CD4-positive, alpha-beta memory T cell (primary cell): ENCODE measurements around the gene HOTAIR. TPM values are rescaled to one million over a fixed set of nuclear protein-coding genes. Genes with fewer than 3 reads are reported as not detected.

Source experiments
- CTCF ChIA-PET: fragments of 350-600 bp; sonication (Branson Sonifier 250); formaldehyde crosslinking; loops from one replicate; lab custom pipeline; 2021; ENCODE audit warnings: inconsistent platforms; ENCODE audit not compliant: partially characterized antibody; lab: Charles Lee
- POLR2A ChIA-PET: fragments of 350-600 bp; sonication (Branson Sonifier 250); formaldehyde crosslinking; loops from one replicate; lab custom pipeline; 2021; ENCODE audit not compliant: partially characterized antibody; lab: Charles Lee
- DNase-seq, 5 donors: peaks; one replicate each; pipeline versions ENCODE4 v3.0.0 to v3.0.0-alpha.2; 2020 to 2022; ENCODE audit warnings: mixed read lengths in 1 of 5
- H3K27ac ChIP-seq: one replicate; pipeline ENCODE4 v1.7.0; 2013; ENCODE audit warnings: low read depth, low read length
- H3K27me3 ChIP-seq: 2 replicates; pipeline ENCODE4 v1.7.0; 2013; ENCODE audit warnings: mild to moderate bottlenecking, low read length, moderate library complexity; ENCODE audit not compliant: insufficient read depth
- H3K36me3 ChIP-seq: 2 replicates; pipeline ENCODE4 v1.7.0; 2013; ENCODE audit warnings: mild to moderate bottlenecking, low read length, moderate library complexity; ENCODE audit not compliant: insufficient read depth
- H3K4me1 ChIP-seq: 2 replicates; pipeline ENCODE4 v1.7.0; 2013; ENCODE audit warnings: mild to moderate bottlenecking, low read length, moderate library complexity; ENCODE audit not compliant: insufficient read depth
- H3K4me3 ChIP-seq, 2 donors: one replicate each; pipeline ENCODE4 v1.7.0; 2013; ENCODE audit warnings: low read length in 2 of 2, mild to moderate bottlenecking in 1 of 2
- H3K9me3 ChIP-seq, 2 donors: one replicate each; pipeline ENCODE4 v1.7.0; 2013; ENCODE audit warnings: low read length in 2 of 2, control low read depth in 1 of 2; ENCODE audit not compliant: control insufficient read depth in 1 of 2
- H3K27ac Mint-ChIP-seq, 7 donors: one replicate each; pipeline ENCODE4 v1.8.0; 2020 to 2021; ENCODE audit warnings: mixed read lengths in 7 of 7, mild to moderate bottlenecking in 6 of 7, inconsistent platforms in 3 of 7, moderate library complexity in 3 of 7
- H3K27me3 Mint-ChIP-seq, 2 donors: one replicate each; pipeline ENCODE4 v1.8.0; 2020 to 2021; ENCODE audit warnings: mixed read lengths in 2 of 2
- H3K36me3 Mint-ChIP-seq, 2 donors: one replicate each; pipeline ENCODE4 v1.8.0; 2020 to 2021; ENCODE audit warnings: mixed read lengths in 2 of 2, inconsistent platforms in 1 of 2, mild to moderate bottlenecking in 1 of 2
- H3K4me1 Mint-ChIP-seq, 4 donors: one replicate each; pipeline ENCODE4 v1.8.0; 2020 to 2021; ENCODE audit warnings: mixed read lengths in 4 of 4, mild to moderate bottlenecking in 1 of 4
- H3K4me3 Mint-ChIP-seq, 8 donors: one replicate each; pipeline ENCODE4 v1.8.0; 2020 to 2021; ENCODE audit warnings: mixed read lengths in 8 of 8, mild to moderate bottlenecking in 7 of 8, moderate library complexity in 6 of 8, inconsistent platforms in 3 of 8
- H3K9me3 Mint-ChIP-seq, 8 donors: one replicate each; pipeline ENCODE4 v1.8.0; 2020 to 2021; ENCODE audit warnings: mixed read lengths in 8 of 8, mild to moderate bottlenecking in 5 of 8, inconsistent platforms in 3 of 8, moderate library complexity in 1 of 8
- intact Hi-C: fragments of 100-400 bp; cut with micrococcal nuclease; formaldehyde crosslinking; loops from one replicate; pipeline ENCODE4 v1.15.1; 2023
- polyA plus RNA-seq, 2 donors: library from polyadenylated mRNA; unstranded; fragments of 300-500 nt; fragmentation: Illumina TruSeq; gene quantifications; one replicate each; pipeline ENCODE4 v1.2.3, GENCODE V29; 2021
- total RNA-seq, 2 experiments: library from RNA; stranded (reverse); gene quantifications; one replicate each; pipeline ENCODE4 v1.2.3, GENCODE V29; 2021

Gene HOTAIR
- total and polyA plus RNA-seq, 4 experiments from 2014 or later = not detected

DNA sequence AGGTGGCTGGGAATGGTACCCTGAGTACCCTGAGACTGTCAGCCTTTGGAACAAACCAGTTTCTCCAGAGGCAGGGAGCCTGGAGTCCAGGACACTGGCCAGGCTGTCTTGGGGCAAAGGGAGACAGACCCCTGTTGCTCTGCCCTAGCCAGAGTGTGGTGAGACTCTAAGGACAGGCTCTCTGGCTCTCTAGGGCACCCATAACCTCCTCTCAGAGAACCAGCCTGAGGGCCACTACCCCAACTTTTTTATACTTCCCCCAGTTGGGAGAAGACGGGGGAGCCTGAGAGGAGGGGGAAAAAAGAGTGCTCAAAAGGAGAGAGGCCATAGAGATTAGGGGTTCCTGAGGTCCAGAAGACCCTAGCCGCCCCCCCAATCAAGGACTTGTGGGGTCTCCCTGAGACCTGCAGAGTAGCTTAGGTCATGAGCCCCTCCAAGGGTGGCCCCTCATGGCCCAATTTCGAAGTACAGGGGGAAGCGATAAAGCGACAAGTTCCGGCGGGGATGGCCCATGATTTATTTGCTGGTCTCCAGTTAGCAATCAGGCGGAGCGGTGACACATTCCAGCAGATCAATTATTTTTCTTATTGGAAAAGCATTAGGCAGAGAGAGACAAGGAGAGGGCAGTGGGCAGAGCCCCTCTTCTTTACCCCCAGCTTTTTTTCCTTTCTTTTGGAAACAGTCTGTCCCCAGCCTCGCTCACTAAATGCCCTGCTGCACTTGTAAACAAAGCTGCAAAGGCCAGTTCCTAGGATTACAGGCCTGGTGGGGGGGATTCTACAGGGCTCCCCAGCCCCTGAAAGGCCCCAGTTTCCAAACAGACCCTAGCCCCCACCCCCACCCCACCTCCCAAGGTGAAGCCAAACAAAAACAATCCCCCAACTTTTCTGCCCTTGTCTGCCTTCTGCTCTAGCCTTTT lies 35.6 kb upstream of the HOTAIR start:
- Histone ChIP-seq H3K36me3 (no peaks in the 10 kb centered on the region), H3K27me3 (peaks cover 77% of the 10 kb centered on the region), H3K4me1 (peaks cover 30% of the 10 kb centered on the region), H3K27ac (no peak overlapping the region), H3K4me3 (no peak overlapping the region), H3K9me3 (no peaks in the 10 kb centered on the region)
- no peak for DNase-seq
- ChIA-PET CTCF (interaction anchor here (1.3 to 6.9 kb wide), 2 partner anchors 190 to 197 kb away, joined by 3 to 93 read pairs; no protein-coding TSS in a partner anchor), POLR2A (interaction anchor here (1.7 kb wide), 1 partner anchor 10 kb away, joined by 6 read pairs; the partner anchor contains the start of gene HOXC9)
- Mint-ChIP-seq H3K27me3 (peaks cover 65 to 83% of the 10 kb centered on the region in 2 donors), H3K36me3 (no peaks in the 10 kb centered on the region), H3K4me3 (peak overlapping the region in 5 of 8 donors; percentile 18 to 89 (median 22)), H3K9me3 (peaks cover 0 to 3% (median 0%) of the 10 kb centered on the region in 8 donors), H3K27ac (peak overlapping the region in 2 of 7 donors; percentile 78), H3K4me1 (peaks cover 16 to 63% (median 36%) of the 10 kb centered on the region in 4 donors)
- intact Hi-C loops = no loop called here

DNA sequence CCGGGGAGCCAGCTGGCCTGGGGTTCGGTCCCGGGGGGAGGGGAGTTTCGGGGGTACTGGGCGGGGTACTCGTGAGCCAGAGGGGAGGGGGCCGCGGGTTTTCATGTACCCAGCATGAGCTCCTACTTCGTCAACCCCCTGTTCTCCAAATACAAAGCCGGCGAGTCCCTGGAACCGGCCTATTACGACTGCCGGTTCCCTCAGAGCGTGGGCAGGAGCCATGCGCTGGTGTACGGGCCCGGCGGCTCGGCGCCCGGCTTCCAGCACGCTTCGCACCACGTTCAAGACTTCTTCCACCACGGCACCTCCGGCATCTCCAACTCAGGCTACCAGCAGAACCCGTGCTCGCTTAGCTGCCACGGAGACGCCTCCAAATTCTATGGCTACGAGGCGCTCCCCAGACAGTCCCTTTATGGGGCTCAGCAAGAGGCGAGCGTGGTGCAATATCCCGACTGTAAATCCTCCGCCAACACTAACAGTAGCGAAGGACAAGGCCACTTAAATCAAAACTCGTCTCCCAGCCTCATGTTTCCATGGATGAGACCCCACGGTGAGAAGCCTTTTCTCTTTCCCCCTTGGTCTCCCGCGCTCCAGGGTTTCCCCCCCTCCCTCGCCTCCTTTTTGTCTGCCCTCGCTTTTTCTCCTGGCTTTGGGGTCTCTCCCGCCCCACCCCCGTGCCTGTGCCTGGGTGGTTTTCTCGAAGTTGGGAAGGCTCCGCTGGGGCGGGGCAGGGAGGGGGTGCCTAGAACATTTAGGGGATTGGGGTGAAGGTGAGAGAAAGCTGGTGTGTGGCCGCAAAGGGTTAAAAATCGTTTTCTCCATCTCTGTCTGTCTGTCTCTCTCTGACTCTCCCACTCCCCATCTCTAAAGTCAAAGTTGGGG lies 34.7 kb upstream of the HOTAIR start:
- Histone ChIP-seq H3K4me1 (peaks cover 23% of the 10 kb centered on the region), H3K4me3 (no peak overlapping the region), H3K9me3 (no peaks in the 10 kb centered on the region), H3K27ac (no peak overlapping the region), H3K27me3 (peaks cover 77% of the 10 kb centered on the region), H3K36me3 (no peaks in the 10 kb centered on the region)
- Mint-ChIP-seq H3K4me3 (peak overlapping the region; percentile 1 to 89 (median 68)), H3K4me1 (peaks cover 16 to 56% (median 30%) of the 10 kb centered on the region in 4 donors), H3K27me3 (peaks cover 62 to 81% of the 10 kb centered on the region in 2 donors), H3K9me3 (peaks cover 0 to 2% (median 0%) of the 10 kb centered on the region in 8 donors), H3K27ac (peak overlapping the region in 2 of 7 donors; percentile 61 to 78), H3K36me3 (no peaks in the 10 kb centered on the region)
- POLR2A ChIA-PET = interaction anchor here (0.7 to 4.2 kb wide), 6 partner anchors 8 to 207 kb away, joined by 3 to 19 read pairs (median 6); partner anchors contain the start of genes HOXC9 and SMUG1
- peak in 1 of 5 donors; percentile 40 for DNase-seq
- CTCF ChIA-PET = interaction anchor here (1.2 to 6.9 kb wide), 7 partner anchors 13 to 206 kb away, joined by 3 to 109 read pairs (median 32); partner anchors contain the start of genes HOXC5 and SMUG1
- intact Hi-C loops = loop anchor here (5.0 kb wide), 1 partner anchor 368 kb away; no protein-coding TSS in a partner anchor

DNA sequence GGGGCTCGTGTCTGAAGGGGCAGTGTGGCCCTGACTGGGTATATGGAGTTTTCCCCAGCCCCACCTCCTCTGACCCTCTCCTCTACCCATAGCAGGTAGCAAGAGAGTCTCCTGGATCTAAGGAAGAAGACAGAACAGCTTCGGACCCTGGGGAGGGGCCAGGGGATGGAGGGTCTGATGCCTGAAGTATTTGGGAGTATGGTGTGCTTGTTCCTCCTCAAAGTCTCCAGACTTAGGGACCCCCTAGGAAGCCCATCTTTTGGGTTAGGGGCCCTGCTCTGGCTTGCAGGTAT lies 33.5 kb upstream of the HOTAIR start:
- no peak overlapping the region for H3K27ac ChIP-seq
- ChIA-PET CTCF (interaction anchor here (1.0 to 6.9 kb wide), 8 partner anchors 8 to 207 kb away, joined by 3 to 109 read pairs (median 19); partner anchors contain the start of genes HOXC5 and SMUG1), POLR2A (interaction anchor here (1.0 to 4.2 kb wide), 4 partner anchors 9 to 193 kb away, joined by 5 to 19 read pairs (median 6); partner anchors contain the start of gene SMUG1)
- H3K9me3 ChIP-seq = no peaks in the 10 kb centered on the region
- Mint-ChIP-seq H3K27ac (no peak overlapping the region), H3K36me3 (no peaks in the 10 kb centered on the region), H3K4me1 (peaks cover 16 to 52% (median 30%) of the 10 kb centered on the region in 4 donors), H3K27me3 (peaks cover 67 to 84% of the 10 kb centered on the region in 2 donors), H3K4me3 (peak overlapping the region in 3 of 8 donors; percentile 30 to 68 (median 51)), H3K9me3 (peaks cover 0 to 2% (median 0%) of the 10 kb centered on the region in 8 donors)
- peaks cover 75% of the 10 kb centered on the region for H3K27me3 ChIP-seq
- DNase-seq = no peak
- H3K4me3 ChIP-seq = no peak overlapping the region
- no peaks in the 10 kb centered on the region for H3K36me3 ChIP-seq
- peaks cover 19% of the 10 kb centered on the region for H3K4me1 ChIP-seq
- intact Hi-C loops = loop anchor here (5.0 kb wide), 1 partner anchor 369 kb away; no protein-coding TSS in a partner anchor

DNA sequence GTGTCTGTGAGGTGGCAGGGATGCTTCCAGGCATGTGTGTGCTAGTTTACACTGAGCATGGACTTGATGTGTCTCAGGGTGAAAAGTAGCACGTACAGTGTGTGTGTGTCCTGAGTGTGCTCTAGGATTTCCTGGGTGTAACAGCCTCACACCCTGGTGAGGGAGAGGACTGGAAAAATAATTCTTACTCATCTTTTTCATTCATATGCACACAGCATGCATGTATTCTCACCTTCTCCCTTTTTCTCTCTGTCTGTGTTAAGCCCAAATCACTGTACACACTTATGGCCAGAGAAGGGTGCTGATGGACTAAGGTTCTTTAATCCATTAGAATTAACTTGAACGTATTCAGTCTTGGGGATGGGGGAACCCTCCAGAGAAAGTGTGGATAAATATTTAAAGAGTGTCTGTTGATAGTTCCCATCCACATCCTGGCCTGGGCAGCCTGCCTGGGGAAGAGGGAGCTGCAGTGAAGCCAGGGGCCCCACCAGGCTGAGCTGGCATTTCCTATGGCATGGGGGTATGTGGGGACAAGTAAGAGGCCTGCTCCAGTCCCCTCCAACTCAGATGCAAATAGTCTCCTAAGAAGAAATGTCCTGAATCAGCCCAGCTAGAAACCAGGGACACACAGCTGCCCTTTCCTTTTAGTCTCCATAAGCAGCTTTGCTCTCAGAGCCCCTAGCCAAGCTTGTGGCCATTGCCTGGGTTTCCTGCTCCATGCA lies 32.9 kb upstream of the HOTAIR start:
- H3K9me3 Mint-ChIP-seq = peaks cover 0 to 2% (median 0%) of the 10 kb centered on the region in 8 donors
- DNase-seq = no peak
- Histone ChIP-seq H3K36me3 (no peaks in the 10 kb centered on the region), H3K4me1 (peaks cover 19% of the 10 kb centered on the region), H3K27ac (no peak overlapping the region), H3K9me3 (no peaks in the 10 kb centered on the region), H3K27me3 (peaks cover 75% of the 10 kb centered on the region), H3K4me3 (no peak overlapping the region)
- H3K4me1 Mint-ChIP-seq = peaks cover 16 to 52% (median 30%) of the 10 kb centered on the region in 4 donors
- no peaks in the 10 kb centered on the region for H3K36me3 Mint-ChIP-seq
- peak overlapping the region in 4 of 8 donors; percentile 17 to 68 (median 30) for H3K4me3 Mint-ChIP-seq
- peak overlapping the region in 1 of 7 donors; percentile 35 for H3K27ac Mint-ChIP-seq
- ChIA-PET CTCF (interaction anchor here (1.0 to 6.9 kb wide), 9 partner anchors 9 to 207 kb away, joined by 3 to 109 read pairs (median 6); partner anchors contain the start of genes HOXC5 and SMUG1), POLR2A (interaction anchor here (1.0 to 4.2 kb wide), 5 partner anchors 9 to 208 kb away, joined by 3 to 19 read pairs (median 5); partner anchors contain the start of gene SMUG1)
- H3K27me3 Mint-ChIP-seq = peaks cover 68 to 84% of the 10 kb centered on the region in 2 donors
- intact Hi-C loops = loop anchor here (2.0 to 5.0 kb wide), 2 partner anchors 19 to 370 kb away; no protein-coding TSS in a partner anchor

DNA sequence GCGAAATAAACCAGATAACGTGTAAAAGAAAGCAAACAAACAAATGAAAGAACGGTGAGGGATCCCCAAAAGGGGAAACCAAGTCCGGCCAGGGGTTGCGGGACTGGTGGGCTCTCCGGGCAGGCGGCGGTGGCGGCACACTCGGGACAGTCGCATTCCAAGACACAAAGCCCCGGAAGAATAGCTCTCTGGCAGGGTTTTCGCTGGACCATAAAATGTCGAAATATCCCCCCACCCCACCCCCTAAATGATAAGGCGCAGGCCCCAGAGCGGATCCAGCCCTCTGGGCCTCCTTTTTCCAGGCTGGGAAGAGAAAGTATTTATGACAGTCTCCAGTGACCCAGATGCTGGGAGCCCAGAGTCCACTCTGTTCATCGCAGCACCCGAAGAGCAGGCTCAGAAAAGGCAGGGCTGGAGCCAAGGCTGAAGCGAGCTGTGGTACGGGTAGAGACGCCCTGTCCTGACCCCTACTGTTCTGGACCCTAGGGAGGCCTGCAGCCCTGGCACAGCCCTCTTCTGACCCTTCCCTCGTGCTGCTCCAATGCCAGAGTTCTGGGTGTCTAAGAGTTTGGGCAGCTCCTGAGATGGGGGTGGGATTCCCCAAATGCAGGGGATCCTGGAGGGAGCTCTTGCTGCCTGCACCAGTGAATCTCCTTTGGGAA lies 31.9 kb upstream of the HOTAIR start:
- no peak for DNase-seq
- no peaks in the 10 kb centered on the region for H3K36me3 ChIP-seq
- peak overlapping the region; percentile 64 to 92 (median 79) for H3K4me3 Mint-ChIP-seq
- intact Hi-C loops = loop anchor here (1.0 to 5.0 kb wide), 6 partner anchors 20 to 371 kb away; no protein-coding TSS in a partner anchor
- POLR2A ChIA-PET = interaction anchor here (1.0 to 4.2 kb wide), 5 partner anchors 10 to 209 kb away, joined by 3 to 19 read pairs (median 5); no protein-coding TSS in a partner anchor
- peak overlapping the region in 2 of 7 donors; percentile 18 to 22 for H3K27ac Mint-ChIP-seq
- no peaks in the 10 kb centered on the region for H3K9me3 ChIP-seq
- H3K36me3 Mint-ChIP-seq = no peaks in the 10 kb centered on the region
- H3K9me3 Mint-ChIP-seq = peaks cover 0 to 2% (median 0%) of the 10 kb centered on the region in 8 donors
- CTCF ChIA-PET = interaction anchor here (1.0 to 6.9 kb wide), 10 partner anchors 10 to 212 kb away, joined by 3 to 109 read pairs (median 10); partner anchors contain the start of genes HOXC5 and SMUG1
- no peak overlapping the region for H3K27ac ChIP-seq
- H3K4me1 ChIP-seq = peaks cover 19% of the 10 kb centered on the region
- peaks cover 73 to 85% of the 10 kb centered on the region in 2 donors for H3K27me3 Mint-ChIP-seq
- peak overlapping the region in 1 of 2 donors; percentile 44 for H3K4me3 ChIP-seq
- peaks cover 83% of the 10 kb centered on the region for H3K27me3 ChIP-seq
- H3K4me1 Mint-ChIP-seq = peaks cover 16 to 48% (median 30%) of the 10 kb centered on the region in 4 donors
